IMR-90 (cell line): ENCODE data around the gene MARCHF3. TPM values are rescaled to one million over a fixed set of nuclear protein-coding genes. Genes with fewer than 3 reads are reported as not detected.

Experiments used
- ATAC-seq: fragments of 200-7000 bp; cut with Tn5 transposase; 2 replicates; pipeline ENCODE4 v1.9.1; 2020; ENCODE audit warnings: low read depth, mild to moderate bottlenecking, moderate library complexity
- BruUV-seq: library from RNA; stranded (reverse); fragments of 400-500 nt; replicated peaks from 2 replicates; lab custom pipeline; 2021; lab: Mats Ljungman, UMichigan
- CTCF ChIA-PET: fragments of 300-600 bp; formaldehyde crosslinking; extraction: SDS; loops from one replicate; lab custom pipeline; 2021; ENCODE audit warnings: antibody characterized with exemption; lab: Yijun Ruan, JAX
- POLR2A ChIA-PET: fragments of 300-600 bp; sonication (Branson Sonifier 250); formaldehyde crosslinking; loops from one replicate; lab custom pipeline; 2022; ENCODE audit warnings: antibody characterized with exemption; ENCODE audit not compliant: unreplicated experiment; lab: Charles Lee
- DNase-seq: peaks from one replicate; pipeline ENCODE4 v3.0.0; 2013
- H2AFZ ChIP-seq: replicated peaks from 2 replicates; pipeline ENCODE3; 2013; ENCODE audit warnings: low read length, mild to moderate bottlenecking; ENCODE audit not compliant: poor library complexity
- H2AK5ac ChIP-seq: 2 replicates; pipeline ENCODE4 v1.6.1; 2013; ENCODE audit warnings: low read depth, low read length, inconsistent platforms
- H2AK9ac ChIP-seq: replicated peaks from 2 replicates; pipeline ENCODE3; 2013; ENCODE audit warnings: mild to moderate bottlenecking, low read depth, low read length, moderate library complexity; ENCODE audit not compliant: poor library complexity
- H2BK120ac ChIP-seq: 2 replicates; pipeline ENCODE4 v1.6.1; 2013; ENCODE audit warnings: low read depth, low read length, inconsistent platforms
- H2BK15ac ChIP-seq: 3 replicates; pipeline ENCODE4 v1.6.1; 2013; ENCODE audit warnings: low read depth, low read length, inconsistent platforms
- H2BK20ac ChIP-seq: 2 replicates; pipeline ENCODE4 v1.6.1; 2013; ENCODE audit warnings: low read depth, mild to moderate bottlenecking, inconsistent platforms, low read length, moderate library complexity
- H2BK5ac ChIP-seq: 2 replicates; pipeline ENCODE4 v1.6.1; 2013; ENCODE audit warnings: mild to moderate bottlenecking, low read depth, low read length, inconsistent platforms; ENCODE audit not compliant: poor library complexity, severe bottlenecking
- H3K14ac ChIP-seq: replicated peaks from 2 replicates; pipeline ENCODE4 v1.6.1; 2013; ENCODE audit warnings: low read depth, low read length, inconsistent platforms
- H3K18ac ChIP-seq: 2 replicates; pipeline ENCODE4 v1.6.1; 2013; ENCODE audit warnings: low read depth, low read length, control low read depth
- H3K23ac ChIP-seq: 2 replicates; pipeline ENCODE4 v1.6.1; 2013; ENCODE audit warnings: low read depth, low read length, inconsistent platforms
- H3K27ac ChIP-seq: 2 replicates; pipeline ENCODE4 v1.5.1; 2013; ENCODE audit warnings: mild to moderate bottlenecking, control low read depth, low read length; ENCODE audit not compliant: insufficient read depth
- H3K27me3 ChIP-seq: 2 replicates; pipeline ENCODE4 v1.6.1; 2013; ENCODE audit warnings: low read length; ENCODE audit not compliant: control insufficient read depth, insufficient read depth
- H3K36me3 ChIP-seq: 2 replicates; pipeline ENCODE4 v1.6.1; 2013; ENCODE audit warnings: low read length, mixed read lengths; ENCODE audit not compliant: control insufficient read depth, insufficient read depth
- H3K4ac ChIP-seq: 2 replicates; pipeline ENCODE4 v1.6.1; 2013; ENCODE audit warnings: low read depth, low read length, inconsistent platforms
- H3K4me1 ChIP-seq: 2 replicates; pipeline ENCODE4 v1.6.1; 2013; ENCODE audit warnings: low read length, mixed read lengths; ENCODE audit not compliant: control insufficient read depth, insufficient read depth
- H3K4me2 ChIP-seq: 2 replicates; pipeline ENCODE4 v1.6.1; 2013; ENCODE audit warnings: low read depth, mild to moderate bottlenecking, control low read depth, low read length, moderate library complexity
- H3K4me3 ChIP-seq: 2 replicates; pipeline ENCODE4 v1.5.1; 2013; ENCODE audit warnings: low read depth, mild to moderate bottlenecking, control low read depth, low read length, moderate library complexity; ENCODE audit not compliant: insufficient read depth
- H3K56ac ChIP-seq: 2 replicates; pipeline ENCODE4 v1.6.1; 2013; ENCODE audit warnings: low read length, inconsistent platforms; ENCODE audit not compliant: insufficient read depth; ENCODE audit errors: extremely low read depth
- H3K79me1 ChIP-seq, 2 experiments: 2 replicates each; pipeline ENCODE4 v1.6.1; 2013; ENCODE audit warnings: low read length in 2 of 2, inconsistent platforms in 1 of 2, low read depth in 1 of 2
- H3K9ac ChIP-seq: 2 replicates; pipeline ENCODE4 v1.6.1; 2013; ENCODE audit warnings: low read depth, low read length, control low read depth
- H3K9me1 ChIP-seq: 2 replicates; pipeline ENCODE4 v1.6.1; 2013; ENCODE audit warnings: low read length, inconsistent platforms; ENCODE audit not compliant: insufficient read depth
- H3K9me3 ChIP-seq: 2 replicates; pipeline ENCODE4 v1.6.1; 2013; ENCODE audit warnings: low read length; ENCODE audit not compliant: control insufficient read depth, insufficient read depth
- H4K20me1 ChIP-seq: 2 replicates; pipeline ENCODE4 v1.6.1; 2013; ENCODE audit warnings: low read length, inconsistent platforms; ENCODE audit not compliant: insufficient read depth
- H4K5ac ChIP-seq: 2 replicates; pipeline ENCODE4 v1.6.1; 2013; ENCODE audit warnings: mild to moderate bottlenecking, low read depth, low read length, control low read depth
- H4K8ac ChIP-seq, 2 experiments: 2 replicates each; pipeline ENCODE4 v1.6.1; 2013; ENCODE audit warnings: low read depth in 2 of 2, low read length in 2 of 2, control low read depth in 1 of 2, inconsistent platforms in 1 of 2
- H4K91ac ChIP-seq: 2 replicates; pipeline ENCODE4 v1.6.1; 2013; ENCODE audit warnings: low read depth, low read length, inconsistent platforms; ENCODE audit not compliant: insufficient read depth
- BHLHE40 ChIP-seq: fragments of 150-350 bp; IDR thresholded peaks from 2 replicates; pipeline ENCODE4 v1.6.1; 2016; ENCODE audit warnings: mild to moderate bottlenecking, low read depth, low read length
- CEBPB ChIP-seq: IDR thresholded peaks from 2 replicates; pipeline ENCODE4 v1.6.1; 2012; ENCODE audit warnings: low read depth, low read length, improper control_type of control experiment
- MAFK ChIP-seq: IDR thresholded peaks from 2 replicates; pipeline ENCODE4 v1.6.1; 2012; ENCODE audit warnings: low read depth, low read length, improper control_type of control experiment
- POLR2A ChIP-seq: IDR thresholded peaks from 2 replicates; pipeline ENCODE4 v1.6.1; 2012; ENCODE audit warnings: mild to moderate bottlenecking, low read depth, low read length
- WGBS, 2 experiments: methylation state at CpG; one replicate each; pipeline versions ENCODE4 v1.1.5 to v1.1.7; 2013; ENCODE audit warnings: missing lambda C conversion rate in 2 of 2; ENCODE audit not compliant: insufficient read length in 1 of 2; ENCODE audit errors: extremely low coverage in 2 of 2; 5-methylcytosine and 5-hydroxymethylcytosine counted together
- dilution Hi-C: fragments of 300-500 bp; cut with HindIII; formaldehyde crosslinking; loops from one replicate; pipeline ENCODE4 v1.14.3; 2018; ENCODE audit warnings: low sequenced_read_pairs; ENCODE audit not compliant: unreplicated experiment
- in situ Hi-C: fragments of 300-500 bp; cut with MboI; formaldehyde crosslinking; loops from 3 replicates; pipeline ENCODE4 v1.14.3; 2019; ENCODE audit warnings: low sequenced_read_pairs, inconsistent platforms, mixed read lengths
- intact Hi-C: fragments of 100-400 bp; cut with micrococcal nuclease; formaldehyde crosslinking; loops from 2 replicates; pipeline ENCODE4 v1.10.0; 2022
- polyA plus RNA-seq, 3 experiments: library from polyadenylated mRNA; depleted of rRNA; stranded (reverse); fragments of >200 nt; gene quantifications; 2 replicates each; pipeline ENCODE4 v1.2.3, GENCODE V29; 2012; ENCODE audit warnings: low replicate concordance in 1 of 3
- total RNA-seq: library from RNA; depleted of rRNA; stranded (reverse); fragments of >200 nt; gene quantifications from 2 replicates; pipeline ENCODE4 v1.2.3, GENCODE V29; 2012

Gene MARCHF3
- total and polyA plus RNA-seq, 2 of the 4 experiments (the other 2 are of a cell fraction), result 11.2 to 18.8 TPM

DNA sequence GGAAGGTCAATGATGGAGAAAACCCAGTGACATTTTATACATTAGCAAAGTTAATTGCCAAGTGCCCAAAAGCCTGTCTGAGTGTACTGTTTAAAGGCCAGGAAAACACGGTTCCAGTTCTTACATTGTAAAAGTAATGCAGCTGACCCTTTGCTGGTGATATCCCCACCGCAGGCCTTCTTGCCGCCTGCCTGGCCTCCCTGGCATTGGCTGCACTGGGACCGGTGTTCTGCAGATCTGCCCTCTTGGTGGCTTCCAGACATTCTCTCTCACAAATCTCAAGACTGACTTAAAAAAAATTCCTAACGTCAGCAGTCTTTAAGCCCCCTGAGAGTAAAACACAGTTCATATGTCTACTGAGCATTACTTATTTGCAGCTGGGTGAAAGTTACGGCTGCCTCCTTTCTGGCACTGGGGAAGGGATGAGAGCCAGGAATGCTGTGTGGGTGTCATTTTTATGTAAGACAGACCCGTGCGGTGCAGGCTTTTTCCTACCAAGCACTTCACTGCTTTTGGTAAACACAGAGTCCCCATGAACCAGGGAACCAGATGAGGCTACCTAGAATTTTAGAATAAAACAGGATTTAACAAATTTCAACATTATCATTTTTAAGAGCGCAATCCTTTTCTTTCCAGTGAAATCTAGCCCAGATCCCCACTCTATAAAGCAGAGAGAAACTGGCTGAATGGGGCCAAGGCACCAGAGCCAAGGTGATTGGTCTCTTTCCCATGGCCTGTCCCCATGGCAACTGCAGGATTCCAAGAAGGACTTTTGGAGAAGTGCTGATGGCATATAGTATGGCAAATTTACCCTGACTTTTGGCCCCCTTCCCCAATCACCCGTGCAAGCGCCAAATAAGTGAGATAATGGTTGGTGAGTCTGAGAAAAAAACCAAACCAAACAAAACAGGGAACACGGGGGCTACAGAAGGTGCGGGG is 172.6 kb downstream of the MARCHF3 start:
- H3K56ac ChIP-seq, result no peak overlapping the region
- no peaks in the 10 kb centered on the region for H3K4me1 ChIP-seq
- H4K5ac ChIP-seq, result no peak overlapping the region
- no peak overlapping the region for H3K4me3 ChIP-seq
- no peak overlapping the region for H2AK9ac ChIP-seq
- H3K27me3 ChIP-seq, result no peaks in the 10 kb centered on the region
- DNase-seq (peak; percentile 35), ATAC-seq (peak; percentile 49)
- no peak overlapping the region for H2AK5ac ChIP-seq
- no peak overlapping the region for H2BK20ac ChIP-seq
- no peak overlapping the region for H3K27ac ChIP-seq
- no peaks in the 10 kb centered on the region for H3K9me3 ChIP-seq
- dilution Hi-C loops (no loop called here), intact Hi-C loops (no loop called here), in situ Hi-C loops (loop anchor here (10.0 kb wide), 1 partner anchor 467 kb away; no protein-coding TSS in a partner anchor)
- peak; percentile 49; the same call in 1 of the 2 replicates for TF ChIP-seq BHLHE40
- no peak for TF ChIP-seq POLR2A
- TF ChIP-seq MAFK, result peak; percentile 69
- TF ChIP-seq CEBPB, result no peak
- no peak overlapping the region for H2BK120ac ChIP-seq
- no peaks in the 10 kb centered on the region for H4K20me1 ChIP-seq
- H3K4ac ChIP-seq, result no peak overlapping the region
- H3K14ac ChIP-seq, result no peak overlapping the region
- H2AFZ ChIP-seq, result no peak overlapping the region
- CTCF ChIA-PET, result interaction anchor here (0.6 kb wide), 1 partner anchor 674 kb away, joined by 4 read pairs; no protein-coding TSS in a partner anchor
- 90% methylated on average over 3 of the region's 13 CpGs; no CpG with 5 or more reads in 1 of the 2 experiments for WGBS, 2 experiments
- H3K4me2 ChIP-seq, result no peak overlapping the region
- H2BK15ac ChIP-seq, result no peak overlapping the region
- no TSS peak for BruUV-seq
- no peak overlapping the region for H3K18ac ChIP-seq
- no peak overlapping the region for H4K8ac ChIP-seq
- POLR2A ChIA-PET, result no interaction called here
- no peaks in the 10 kb centered on the region for H3K9me1 ChIP-seq
- no peak overlapping the region for H4K91ac ChIP-seq
- H2BK5ac ChIP-seq, result no peak overlapping the region
- H3K9ac ChIP-seq, result no peak overlapping the region
- no peak overlapping the region for H3K23ac ChIP-seq
- H3K79me1 ChIP-seq, result no peaks in the 10 kb centered on the region; a peak in 1 of 4 replicates
- H3K36me3 ChIP-seq, result no peaks in the 10 kb centered on the region
